GM21576 (cell line): ENCODE results near the gene EXOC2.

Experiments used
- ATAC-seq: cut with Tn5 transposase; IDR thresholded peaks from one replicate; pipeline ENCODE4 v1.9.1; 2021; ENCODE audit warnings: mild to moderate bottlenecking, moderate library complexity; ENCODE audit not compliant: unreplicated experiment

EXOC2 gene

DNA sequence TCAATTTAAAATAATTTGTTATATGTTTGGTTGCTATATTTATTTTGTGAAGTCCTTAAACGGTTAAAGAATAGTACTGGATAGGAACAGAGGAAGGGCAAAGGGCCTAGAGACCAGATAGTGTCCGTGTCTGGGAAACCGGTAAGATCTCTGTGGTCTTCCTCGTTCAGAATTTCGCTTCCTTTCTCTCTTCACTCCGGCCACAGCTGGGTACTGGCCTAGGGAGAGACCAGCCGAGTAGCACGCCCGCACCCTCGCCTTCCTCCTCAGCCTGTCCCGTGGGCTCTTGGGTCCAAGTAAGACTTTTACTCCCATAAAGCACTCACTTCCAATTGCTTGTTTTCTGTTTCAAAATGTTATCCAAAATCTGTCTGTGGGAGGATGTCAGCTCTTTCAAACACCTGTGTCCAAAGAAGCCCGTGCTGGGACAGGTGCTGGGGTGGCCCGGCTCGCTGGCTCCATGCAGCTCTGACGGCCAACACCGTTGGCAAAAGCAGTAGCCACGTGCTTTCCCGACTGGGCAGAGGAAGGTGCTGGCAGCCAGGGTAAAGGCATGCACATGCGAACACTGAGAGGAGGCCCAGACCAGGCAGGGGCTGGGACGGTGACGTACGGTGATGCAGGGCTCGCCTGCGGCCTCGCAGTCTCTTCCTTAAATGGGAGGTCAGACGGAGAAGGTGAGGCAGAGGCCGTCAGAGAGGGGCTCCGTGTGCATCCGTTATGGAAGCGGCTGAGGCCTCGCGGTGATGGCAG is 189.2 kb downstream of the EXOC2 start:
- ATAC-seq: no peak

DNA sequence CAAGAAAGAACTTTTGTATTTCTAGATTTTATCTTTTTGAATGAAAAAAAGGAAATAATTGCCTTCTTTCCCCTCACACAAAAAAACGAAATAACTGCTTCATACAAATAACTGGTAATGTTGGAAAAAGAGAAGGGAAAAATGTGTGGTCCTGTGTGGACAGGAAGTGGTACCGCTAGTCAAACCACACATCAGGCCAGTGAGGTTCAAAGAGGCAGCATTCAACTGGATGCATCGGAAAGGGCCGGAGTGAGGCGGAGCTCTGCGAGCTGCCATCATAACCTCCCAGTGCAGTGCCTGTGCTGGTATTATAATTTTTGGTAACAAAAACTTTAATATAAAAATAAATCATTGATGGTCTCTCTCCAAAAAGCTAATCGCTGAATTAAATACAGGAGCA is 190.2 kb downstream of the EXOC2 start:
- ATAC-seq: no peak

GRCh38 chr6:501891-502601 is 190.9 kb downstream of the EXOC2 start:
- ATAC-seq: no peak

GRCh38 chr6:499617-500016 is 193.3 kb downstream of the EXOC2 start:
- ATAC-seq: no peak

DNA sequence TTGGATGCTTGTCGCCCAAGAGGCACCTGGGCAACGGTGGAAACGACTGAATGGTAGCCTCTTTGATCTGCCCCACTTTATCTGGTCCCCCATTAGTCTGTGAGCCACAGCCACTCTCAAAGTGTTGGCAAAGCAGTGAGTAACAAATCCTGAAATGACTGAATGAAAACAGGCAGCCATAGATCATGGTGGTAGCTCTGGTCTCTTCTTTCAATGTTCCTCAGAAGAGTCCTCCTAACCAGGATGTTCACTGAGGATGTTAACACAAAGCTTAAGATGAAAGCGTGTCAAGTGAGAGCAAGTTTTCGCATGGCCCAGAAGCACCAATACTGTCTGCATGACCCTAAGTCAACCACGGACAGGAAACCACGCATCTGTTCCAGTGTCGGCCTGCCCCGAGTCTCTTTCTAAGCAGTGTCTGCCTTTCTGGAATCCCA is 194.1 kb downstream of the EXOC2 start:
- ATAC-seq: peak; percentile 60

GRCh38 chr6:497258-497657 is 195.7 kb downstream of the EXOC2 start:
- ATAC-seq: no peak

DNA sequence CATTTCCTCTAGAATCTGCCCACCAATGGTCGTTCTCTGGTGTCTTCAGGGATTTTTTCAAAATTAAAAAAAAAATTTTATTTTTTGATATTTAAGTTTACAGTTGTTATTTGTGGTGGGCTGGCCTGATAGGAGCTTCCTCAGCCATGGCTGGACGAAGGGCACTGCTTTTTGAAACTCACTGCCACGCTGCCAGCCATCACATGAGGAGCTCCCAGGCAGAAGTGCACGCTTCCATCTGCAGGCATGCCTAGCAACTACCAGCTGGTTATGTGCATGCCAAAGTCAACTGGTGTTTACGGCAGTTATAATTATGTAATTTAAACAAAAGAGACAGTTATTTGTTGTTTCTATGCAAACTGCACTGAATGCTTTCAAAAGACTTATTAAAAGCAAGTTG is 196.3 kb downstream of the EXOC2 start:
- ATAC-seq: no peak

- ATAC-seq: no peak
These were observed 198.5 kb downstream of the EXOC2 start for GRCh38 chr6:494394-494793.

DNA sequence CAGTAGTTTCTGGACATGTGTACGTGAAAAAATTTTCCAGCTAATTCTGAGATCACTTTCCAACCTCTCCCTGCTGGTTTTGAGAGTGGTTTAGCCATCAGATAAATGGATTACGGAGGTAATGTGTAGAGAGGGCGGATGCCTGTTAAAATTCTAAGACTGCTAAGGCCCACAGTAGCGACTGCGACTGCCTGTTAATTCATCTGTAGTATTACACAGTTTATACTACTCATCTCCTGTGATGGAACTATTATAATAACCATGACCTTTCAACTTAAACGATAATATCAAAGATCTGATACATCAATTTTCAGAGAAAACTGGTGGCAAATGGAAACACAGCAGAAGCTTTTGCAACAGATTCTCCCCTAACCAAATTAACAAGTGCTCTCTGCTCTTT is 199.1 kb downstream of the EXOC2 start:
- ATAC-seq: no peak

DNA sequence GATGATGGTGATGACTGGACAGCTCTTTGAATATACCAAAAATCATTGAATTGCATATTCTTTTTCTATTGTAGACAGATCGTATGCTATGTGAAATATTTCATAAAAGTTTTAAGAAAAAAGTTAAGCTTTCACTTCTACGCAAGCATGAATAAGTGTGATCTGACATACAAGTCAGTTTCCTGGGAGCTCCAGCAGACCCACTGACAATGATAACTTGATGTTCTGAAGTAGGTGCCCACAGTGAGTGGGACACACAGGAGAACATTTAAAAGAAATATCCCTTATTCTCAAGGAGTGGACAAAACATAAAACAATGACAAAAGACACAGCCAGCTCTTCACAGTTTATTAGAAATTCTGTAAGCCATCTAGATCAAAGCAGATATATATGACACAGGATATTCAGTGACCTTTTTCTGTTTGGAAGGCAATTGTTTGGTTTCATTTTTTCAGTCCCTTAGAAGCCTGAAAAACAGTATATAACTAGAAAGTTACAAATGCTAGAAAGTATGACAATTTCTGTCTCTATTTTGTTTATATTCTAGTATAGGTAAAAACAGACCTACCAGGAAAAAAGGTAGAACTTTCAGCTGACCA is 200.0 kb downstream of the EXOC2 start:
- no peak for ATAC-seq

DNA sequence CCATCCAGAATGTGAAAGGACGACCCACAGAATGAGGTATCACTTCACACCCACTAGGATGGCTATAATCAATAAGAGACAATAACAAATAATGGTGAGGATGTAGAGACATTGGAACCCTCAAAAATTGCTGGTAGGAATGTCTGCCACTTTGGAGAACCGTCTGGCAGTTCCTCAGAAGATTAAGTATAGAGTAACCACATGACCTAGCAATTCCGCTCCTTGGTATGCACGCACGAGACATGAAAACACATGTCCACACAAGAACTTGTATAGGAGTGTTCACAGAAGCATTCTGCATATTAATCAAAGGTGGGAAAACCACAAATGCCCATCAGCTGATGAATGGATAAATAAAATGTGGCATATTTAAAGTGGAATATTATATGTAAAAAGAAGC is 200.8 kb downstream of the EXOC2 start:
- no peak for ATAC-seq

DNA sequence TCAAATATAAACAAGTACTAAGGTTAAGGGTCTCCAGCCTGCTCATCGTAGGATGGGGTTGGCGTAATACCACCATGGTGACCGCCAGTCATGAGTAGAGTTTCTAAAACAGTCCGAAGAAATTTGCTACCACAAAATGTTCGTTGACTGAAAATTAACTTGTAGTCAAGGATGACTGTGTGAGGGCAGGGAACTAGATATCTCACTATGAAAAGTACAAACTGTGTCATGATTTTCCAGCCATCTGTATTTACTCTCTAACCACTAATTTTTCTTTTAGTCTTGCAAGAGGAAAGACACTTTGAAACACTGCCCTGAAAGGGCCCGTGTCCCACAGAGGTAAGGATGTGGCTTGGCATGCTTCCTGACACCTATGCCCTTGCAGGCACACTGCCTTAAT is 201.7 kb downstream of the EXOC2 start:
- no peak for ATAC-seq

DNA sequence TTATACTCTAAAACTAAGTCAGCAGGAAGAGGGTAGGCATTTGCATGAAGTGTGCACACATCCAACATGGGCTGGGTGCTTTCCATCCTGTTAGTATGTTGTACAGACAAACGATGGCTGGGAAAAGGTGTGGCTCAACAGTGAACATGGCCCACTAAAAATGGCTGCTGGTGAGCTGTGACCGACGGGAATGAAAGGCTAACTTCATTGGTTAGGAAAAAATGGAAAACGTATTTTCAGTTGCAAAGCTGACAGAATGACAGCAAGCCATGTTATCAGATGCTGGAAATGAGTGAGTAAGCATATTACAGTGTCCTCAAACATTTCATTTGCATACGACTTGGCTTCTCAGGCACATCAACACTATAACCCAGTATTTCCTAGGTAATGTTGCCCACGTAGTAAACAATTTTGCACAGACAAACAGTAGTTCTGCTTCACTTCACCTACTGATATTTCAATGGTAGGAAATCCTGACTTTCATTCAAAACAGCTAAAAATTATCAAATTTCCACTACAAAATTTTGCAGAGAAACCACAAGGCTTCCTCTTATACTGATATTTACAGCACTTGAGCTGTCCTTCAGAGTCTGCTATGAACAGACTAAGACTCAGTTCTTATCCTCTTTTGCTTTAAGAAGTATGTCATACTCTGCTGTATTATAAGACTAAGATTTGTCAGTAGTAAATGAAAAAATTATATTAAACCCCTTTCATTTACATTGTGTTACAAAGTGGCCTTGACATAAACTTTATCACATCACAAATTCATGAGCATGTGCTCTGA is 202.5 kb downstream of the EXOC2 start:
- peak; percentile 44 for ATAC-seq

DNA sequence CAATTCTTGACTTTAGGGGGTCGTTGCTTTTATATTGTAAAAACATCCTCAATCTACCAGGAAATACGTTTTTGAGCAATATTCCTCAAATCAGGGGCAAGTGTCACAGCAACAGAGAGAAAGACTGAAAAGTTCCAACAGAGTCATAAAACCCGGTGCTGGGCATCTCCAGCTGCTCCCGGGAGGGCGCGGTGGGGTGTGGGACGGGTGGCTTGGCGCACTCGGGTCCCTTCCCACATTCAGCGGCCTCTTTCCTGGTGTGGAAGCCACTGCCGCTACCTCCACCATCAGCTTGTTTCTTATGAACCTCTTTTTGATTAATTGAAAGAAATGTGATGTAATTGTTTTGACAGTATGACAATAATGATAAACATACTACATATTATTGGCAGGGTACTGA is 203.2 kb downstream of the EXOC2 start:
- no peak for ATAC-seq

DNA sequence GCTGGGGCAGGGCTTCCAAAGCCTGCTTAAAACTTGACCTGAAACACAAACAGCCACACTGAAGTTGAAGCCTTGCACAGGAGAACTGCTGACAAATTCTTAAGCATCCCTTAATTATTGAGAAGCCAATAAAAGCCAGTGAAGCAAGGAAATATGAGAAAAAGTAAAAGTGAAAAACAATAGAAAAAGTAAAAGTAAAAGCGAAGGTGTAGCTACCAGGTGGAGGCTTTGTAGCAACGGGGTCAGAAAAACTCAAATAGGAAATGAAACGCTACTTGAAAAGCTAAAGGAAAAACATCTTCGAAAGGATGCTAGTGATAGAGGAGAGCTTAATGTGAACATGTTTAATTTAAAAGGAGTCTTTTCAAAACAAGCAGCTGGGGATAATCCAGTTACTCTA is 203.9 kb downstream of the EXOC2 start:
- ATAC-seq: no peak

GRCh38 chr6:487956-488355 is 205.0 kb downstream of the EXOC2 start:
- no peak for ATAC-seq

DNA sequence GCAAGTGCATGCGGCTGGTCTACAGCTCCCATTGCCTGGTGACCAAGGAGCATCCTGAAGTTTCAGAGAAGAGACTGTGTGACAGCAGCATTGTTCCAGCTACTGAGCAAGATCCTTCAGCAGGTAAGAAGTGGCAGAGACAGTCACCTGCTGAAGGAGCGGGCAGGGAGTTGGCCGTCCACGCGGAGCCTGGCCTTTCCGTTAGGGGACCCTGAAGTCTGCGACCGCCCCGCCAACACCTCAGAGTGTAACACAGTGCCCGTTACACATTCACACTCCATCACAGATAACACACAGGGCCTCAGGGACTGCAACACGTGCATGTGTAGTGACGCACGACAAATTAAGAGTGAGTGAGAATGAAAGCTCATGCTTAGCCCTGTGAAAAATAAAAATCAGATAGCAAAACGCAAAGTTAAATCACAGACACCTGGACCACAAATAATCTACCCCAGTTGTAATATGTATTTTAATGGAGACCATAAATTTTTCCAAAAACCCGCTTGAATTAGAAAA is 207.2 kb downstream of the EXOC2 start:
- ATAC-seq: no peak

GRCh38 chr6:484746-485145 is 208.2 kb downstream of the EXOC2 start:
- ATAC-seq: no peak

GRCh38 chr6:484086-484745 is 208.7 kb downstream of the EXOC2 start:
- no peak for ATAC-seq

GRCh38 chr6:475314-475713 is 217.6 kb downstream of the EXOC2 start:
- no peak for ATAC-seq
